GM18498 (cell line): Measurements from ENCODE around the gene RNASET2.
"Not testable (repeated sequence)": the region's sequence is repeated elsewhere in the genome, so short reads cannot be mapped to it uniquely, and the experiment has no call there.

ENCODE experiments used
- ATAC-seq: cut with Tn5 transposase; IDR thresholded peaks from one replicate; pipeline ENCODE4 v1.9.1; 2021; ENCODE audit warnings: mild to moderate bottlenecking, moderate library complexity; ENCODE audit not compliant: unreplicated experiment

RNASET2 gene

GRCh38 chr6:166928644-166929541, 27.5 kb downstream of the RNASET2 start:
- ATAC-seq = no peak

- ATAC-seq = no peak
Measured at GRCh38 chr6:166927935-166928643, 28.3 kb downstream of the RNASET2 start.

- no peak for ATAC-seq
Measured at GRCh38 chr6:166927240-166927934, 29.0 kb downstream of the RNASET2 start.

GRCh38 chr6:166926748-166927147, 29.6 kb downstream of the RNASET2 start:
- ATAC-seq = no peak

- ATAC-seq = no peak
Measured at GRCh38 chr6:166925141-166925996, 31.0 kb downstream of the RNASET2 start.

GRCh38 chr6:166924531-166924930, 31.8 kb downstream of the RNASET2 start:
- ATAC-seq = no peak

- no peak for ATAC-seq
Measured at GRCh38 chr6:166922937-166923336, 33.4 kb downstream of the RNASET2 start.

- no peak for ATAC-seq
Measured at GRCh38 chr6:166921570-166921969, 34.8 kb downstream of the RNASET2 start.

GRCh38 chr6:166916824-166917223, 39.5 kb downstream of the RNASET2 start:
- no peak for ATAC-seq

- not testable (repeated sequence) for ATAC-seq
Measured at GRCh38 chr6:166915484-166915883, 40.9 kb downstream of the RNASET2 start.

GRCh38 chr6:166914952-166915351, 41.4 kb downstream of the RNASET2 start:
- ATAC-seq = not testable (repeated sequence)

GRCh38 chr6:166911248-166911677, 45.1 kb downstream of the RNASET2 start:
- no peak for ATAC-seq

- no peak for ATAC-seq
Measured at GRCh38 chr6:166910601-166911000, 45.7 kb downstream of the RNASET2 start.

GRCh38 chr6:166908811-166909210, 47.5 kb downstream of the RNASET2 start:
- no peak for ATAC-seq

- ATAC-seq = no peak
Measured at GRCh38 chr6:166907871-166908806, 48.2 kb downstream of the RNASET2 start.

GRCh38 chr6:166907373-166907841, 48.9 kb downstream of the RNASET2 start:
- ATAC-seq = peak; percentile 95

GRCh38 chr6:166906376-166907044, 49.8 kb downstream of the RNASET2 start:
- no peak for ATAC-seq

- ATAC-seq = no peak
Measured at GRCh38 chr6:166905505-166906134, 50.7 kb downstream of the RNASET2 start.
